ENCODE data around the gene ABI3.

- TF ChIP-seq POLR2A (IDR thresholded peaks at IDR 0.05) (no peak), CTCF (IDR thresholded peaks at IDR 0.05) (no peak)
Measured at GRCh38 chr17:49266233-49266632, 55.7 kb downstream of the ABI3 start.
